Heart right ventricle (tissue), 16 donors: ENCODE results near the gene EPB41L3. TPM values are rescaled to one million over a fixed set of nuclear protein-coding genes. Genes with fewer than 3 reads are reported as not detected.

Source experiments
- ATAC-seq, 8 donors: fragments of 200-7000 bp; cut with Tn5 transposase; one replicate each; pipeline ENCODE4 v1.9.1; 2020; ENCODE audit warnings: mild to moderate bottlenecking in 8 of 8, moderate library complexity in 8 of 8, moderate number of reproducible peaks in 1 of 8
- DNase-seq, 2 donors: peaks; one replicate each; pipeline ENCODE4 v3.0.0-alpha.2; 2020
- H3K27ac ChIP-seq, 10 donors: fragments of 200-600 bp; sonication (generic) in 2 of 10; one replicate each; pipeline versions ENCODE4 v1.5.0 to v1.8.0; 2020 to 2022; ENCODE audit warnings: mild to moderate bottlenecking in 3 of 10
- H3K27me3 ChIP-seq, 7 donors: fragments of 200-600 bp; one replicate each; pipeline ENCODE4 v1.8.0; 2021 to 2022; ENCODE audit warnings: mild to moderate bottlenecking in 2 of 7
- H3K36me3 ChIP-seq, 9 donors: fragments of 200-600 bp; sonication (generic) in 1 of 9; one replicate each; pipeline versions ENCODE4 v1.5.0 to v1.8.0; 2020 to 2022; ENCODE audit warnings: mild to moderate bottlenecking in 2 of 9
- H3K4me1 ChIP-seq, 9 donors: fragments of 200-600 bp; sonication (generic) in 1 of 9; one replicate each; pipeline versions ENCODE4 v1.5.0 to v1.8.0; 2020 to 2022; ENCODE audit warnings: mild to moderate bottlenecking in 4 of 9
- H3K4me3 ChIP-seq, 10 donors: fragments of 200-600 bp; sonication (generic) in 2 of 10; one replicate each; pipeline versions ENCODE4 v1.5.0 to v1.8.0; 2020 to 2022; ENCODE audit warnings: mild to moderate bottlenecking in 7 of 10, moderate library complexity in 2 of 10
- H3K9me3 ChIP-seq, 11 donors: fragments of 200-600 bp in 10 of 11; sonication (generic) in 2 of 11; one replicate each; pipeline versions ENCODE4 v1.5.0 to v1.8.0; 2013 to 2022; ENCODE audit warnings: mild to moderate bottlenecking in 2 of 11, control low read depth in 1 of 11, moderate library complexity in 1 of 11
- CTCF ChIP-seq, 9 donors: fragments of 200-600 bp; sonication (generic) in 2 of 9; IDR thresholded peaks; one replicate each; pipeline versions ENCODE4 v1.5.0 to v1.8.0; 2021 to 2022; ENCODE audit warnings: antibody characterized with exemption in 9 of 9, mild to moderate bottlenecking in 5 of 9, moderate library complexity in 1 of 9
- WGBS, 2 donors: extraction: QIAGEN DNeasy Blood & Tissue Kit; methylation state at CpG; one replicate each; pipeline ENCODE4 v1.1.7; 2013; ENCODE audit warnings: inconsistent platforms in 1 of 2; 5-methylcytosine and 5-hydroxymethylcytosine counted together
- intact Hi-C, 10 donors: fragments of 100-400 bp; cut with DNase I; formaldehyde crosslinking; loops; one replicate each; pipeline versions ENCODE4 v1.11.1 to v1.14.2; 2022
- polyA plus RNA-seq, 2 donors: library from polyadenylated mRNA; stranded (reverse); fragments of 200-250 nt; gene quantifications; one replicate each; pipeline ENCODE4 v1.2.3, GENCODE V29; 2013
- total RNA-seq, 10 donors: library from RNA; stranded (reverse); fragmentation: NEBNext Ultra II Directional in 3 of 10; extraction: Animal tissue kit (Norgen Biotek cat#: 25700) in 3 of 10; gene quantifications; one replicate each; pipeline versions ENCODE4 v1.2.1 to v1.2.4, GENCODE V29; 2021 to 2023
- donor health status: Arrhythmogenic right ventricular cardiomyopathy.
- donor health status: ischemic (EF 13 %, LVEDD 7.1; RV severe dilation, severe dysfunction).
- donor health status: healthy with polysubstance abuse.
- donor health status: DM: no; HTN: yes; CAD: no.
- donor health status: DM: no; HTN: no; CAD: no.
- donor health status: ischemic (EF 25% LVEDD 6.9; RV normal size, moderate dysfunction).
- donor health status: ischemic (EF 25% LVEDD 5.7; RV mildly dilated, moderate dysfunction).
- donor health status: healthy.
- donor health status: DM: yes; HTN: yes; CAD: no.
- donor health status: Ischemic cardiomyopathy.
- donor health status: ischemic (EF 35%, LVEDD 5.7; RV mildly dilated, moderate dysfunction).
- donor health status: nonischemic (EF 11% LVEDD 7.7; RV severe dilation, severe dysfunction).
- donor health status: DM: yes; HTN: yes; CAD: no.
- donor health status: PGD.
- donor health status: ischemic (EF 29% LVEDD 5.4; RV normal size, mild dysfunction).
- donor health status: nonischemic (EF 23%, LVEDD 6.1; RV moderate dilation, normal function).

The EPB41L3 gene
- total and polyA plus RNA-seq, 12 donors: 2.9 to 29.1 (median 6.3) TPM

DNA sequence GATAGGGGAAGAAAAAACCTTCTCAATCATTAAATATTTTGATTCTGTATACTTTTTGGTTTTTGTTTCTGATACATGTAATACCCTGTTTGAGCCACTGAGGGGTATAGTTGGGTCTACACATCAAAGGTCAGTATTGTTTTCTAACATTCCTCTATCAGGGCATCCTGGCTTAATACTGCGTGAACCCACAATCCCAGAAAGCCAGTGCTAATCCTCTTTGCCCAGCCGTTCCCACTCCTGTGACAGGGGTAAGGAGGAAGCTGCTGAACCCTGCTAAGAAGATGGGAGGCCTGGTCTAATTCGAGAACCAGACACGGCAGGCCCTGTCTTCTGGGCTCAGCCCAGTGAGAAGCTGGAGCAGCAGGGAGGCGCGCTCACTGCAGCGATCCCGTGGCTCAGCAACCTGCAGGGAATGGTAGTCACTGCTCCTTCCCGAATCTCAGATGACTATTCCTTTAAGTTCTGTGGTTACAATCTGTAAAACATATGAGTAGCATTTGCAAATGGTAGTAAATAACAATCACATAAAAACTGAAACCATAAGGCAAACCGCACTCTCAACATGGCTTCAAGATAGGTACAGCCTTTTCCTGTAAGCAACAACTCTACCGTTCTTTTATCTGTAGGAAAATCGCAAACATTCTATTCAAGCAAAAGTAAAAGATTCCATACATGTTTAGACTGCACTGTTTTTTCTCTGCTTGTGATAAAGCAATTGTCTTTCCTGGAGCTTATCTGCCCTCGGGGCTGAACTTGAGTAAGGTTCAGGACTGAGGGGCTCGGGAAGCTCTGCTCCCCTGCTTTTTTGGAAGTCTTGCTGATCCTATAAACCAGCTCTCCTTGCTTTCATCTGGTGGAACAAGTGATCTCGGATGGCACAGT, 87.0 kb downstream of the EPB41L3 start:
- Histone ChIP-seq H3K36me3 (no peaks in the 10 kb centered on the region), H3K9me3 (no peaks in the 10 kb centered on the region), H3K27me3 (no peaks in the 10 kb centered on the region), H3K4me1 (peaks cover 0 to 28% (median 0%) of the 10 kb centered on the region in 9 donors), H3K4me3 (peak overlapping the region in 5 of 10 donors; percentile 5 to 40 (median 18)), H3K27ac (peak overlapping the region in 3 of 10 donors; percentile 22 to 74 (median 46))
- peak in 7 of 9 donors; percentile 30 to 58 (median 44) for TF ChIP-seq CTCF (IDR thresholded peaks at IDR 0.05)
- DNase-seq (no peak), ATAC-seq (peak in 7 of 8 donors; percentile 74 to 93 (median 86))
- intact Hi-C loops: loop anchor here in 3 of 10 donors (5.0 to 10.0 kb wide), 3 partner anchors 88 to 98 kb away; partner anchors contain the start of gene EPB41L3 (in 1 of the 3)
- WGBS, 2 donors: 35 to 36% methylated on average over 15 of the region's 15 CpGs

DNA sequence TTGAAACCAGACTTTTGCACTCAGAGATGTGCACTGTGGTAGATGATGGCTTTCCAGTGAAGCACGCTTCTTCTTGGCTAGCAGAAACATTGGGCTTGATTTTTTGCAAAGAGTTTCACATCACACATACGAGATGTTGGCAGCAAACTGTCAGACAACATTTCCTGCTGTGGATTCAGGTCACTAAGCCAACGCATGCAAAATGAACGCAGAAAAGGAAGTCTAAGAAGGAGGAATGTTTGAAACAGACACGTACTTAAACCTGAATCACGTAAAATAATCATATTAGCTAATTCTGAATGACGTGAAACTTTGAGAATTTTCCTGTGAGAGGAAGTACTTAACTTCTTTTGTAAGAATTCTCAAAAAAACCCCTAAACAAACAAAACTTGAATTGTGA, 88.1 kb downstream of the EPB41L3 start:
- DNase-seq: no peak
- peak in 2 of 8 donors; percentile 22 to 32 for ATAC-seq
- no peaks in the 10 kb centered on the region for H3K27me3 ChIP-seq
- H3K4me1 ChIP-seq: peaks cover 0 to 27% (median 0%) of the 10 kb centered on the region in 9 donors
- TF ChIP-seq CTCF (IDR thresholded peaks at IDR 0.05): no peak
- H3K9me3 ChIP-seq: no peaks in the 10 kb centered on the region
- WGBS, 2 donors: 64 to 67% methylated on average over 7 of the region's 7 CpGs
- H3K36me3 ChIP-seq: no peaks in the 10 kb centered on the region
- intact Hi-C loops: loop anchor here in 3 of 10 donors (5.0 to 10.0 kb wide), 3 partner anchors 89 to 99 kb away; partner anchors contain the start of gene EPB41L3 (in 1 of the 3)
- H3K4me3 ChIP-seq: no peak overlapping the region
- peak overlapping the region in 1 of 10 donors; percentile 74 for H3K27ac ChIP-seq

GRCh38 chr18:5452943-5453443, 90.8 kb downstream of the EPB41L3 start:
- Histone ChIP-seq H3K9me3 (no peaks in the 10 kb centered on the region), H3K4me3 (no peak overlapping the region), H3K4me1 (peaks cover 0 to 27% (median 0%) of the 10 kb centered on the region in 9 donors), H3K36me3 (no peaks in the 10 kb centered on the region), H3K27me3 (no peaks in the 10 kb centered on the region), H3K27ac (peak overlapping the region in 1 of 10 donors; percentile 28)
- TF ChIP-seq CTCF (IDR thresholded peaks at IDR 0.05): no peak
- DNase-seq: no peak
- no peak for ATAC-seq
- intact Hi-C loops: loop anchor here in 3 of 10 donors (5.0 to 10.0 kb wide), 3 partner anchors 92 to 102 kb away; partner anchors contain the start of gene EPB41L3 (in 1 of the 3)
- 81 to 91% methylated on average over 2 of the region's 2 CpGs for WGBS, 2 donors

DNA sequence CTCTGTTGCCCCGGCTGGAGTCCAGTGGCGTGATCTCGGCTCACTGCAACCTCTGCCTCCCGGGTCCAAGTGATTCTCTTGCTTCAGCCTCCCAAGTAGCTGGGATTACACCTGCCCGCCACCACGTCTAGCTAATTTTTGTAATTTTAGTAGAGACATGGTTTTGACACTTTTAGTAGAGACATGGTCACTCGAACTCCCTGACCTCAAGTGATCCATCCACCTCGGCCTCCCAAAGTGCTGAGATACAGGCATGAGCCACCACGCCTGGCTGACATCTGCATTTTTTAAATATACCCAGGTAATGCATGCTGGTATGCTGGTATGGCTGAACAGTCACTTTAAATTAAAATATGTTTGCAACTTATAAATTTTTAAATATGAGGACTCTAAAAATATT, 91.9 kb downstream of the EPB41L3 start:
- Histone ChIP-seq H3K4me1 (peaks cover 0 to 18% (median 0%) of the 10 kb centered on the region in 9 donors), H3K36me3 (no peaks in the 10 kb centered on the region), H3K27ac (no peak overlapping the region), H3K27me3 (no peaks in the 10 kb centered on the region), H3K4me3 (no peak overlapping the region), H3K9me3 (no peaks in the 10 kb centered on the region)
- 88% methylated on average over 9 of the region's 9 CpGs for WGBS, 2 donors
- intact Hi-C loops: loop anchor here in 3 of 10 donors (5.0 to 10.0 kb wide), 3 partner anchors 93 to 103 kb away; partner anchors contain the start of gene EPB41L3 (in 1 of the 3)
- no peak for TF ChIP-seq CTCF (IDR thresholded peaks at IDR 0.05)
- ATAC-seq (no peak), DNase-seq (no peak)
